Mesenchymal stem cell (in vitro differentiated cells and primary cell): ENCODE data around the gene FES.

ENCODE experiments used
- DNase-seq: peaks from one replicate; pipeline ENCODE4 v3.0.0-alpha.2; 2013
- H2AFZ ChIP-seq: one replicate; pipeline ENCODE4 v1.6.1; 2013; ENCODE audit warnings: low read depth, mild to moderate bottlenecking, control low read depth, inconsistent platforms, low read length, moderate library complexity
- H2AK5ac ChIP-seq: 2 replicates; pipeline ENCODE4 v1.6.1; 2013; ENCODE audit warnings: low read length, moderate library complexity, mild to moderate bottlenecking, inconsistent platforms; ENCODE audit not compliant: severe bottlenecking
- H2BK120ac ChIP-seq: one replicate; pipeline ENCODE4 v1.6.1; 2013; ENCODE audit warnings: low read depth, mild to moderate bottlenecking, inconsistent platforms, low read length, moderate library complexity
- H2BK12ac ChIP-seq, 2 experiments: one replicate each; pipeline ENCODE4 v1.6.1; 2013; ENCODE audit warnings: inconsistent platforms in 2 of 2, low read length in 2 of 2, mild to moderate bottlenecking in 2 of 2, moderate library complexity in 2 of 2, control low read depth in 1 of 2
- H2BK15ac ChIP-seq: one replicate; pipeline ENCODE4 v1.6.1; 2013; ENCODE audit warnings: mild to moderate bottlenecking, low read depth, inconsistent platforms; ENCODE audit not compliant: poor library complexity, severe bottlenecking
- H2BK5ac ChIP-seq: 2 replicates; pipeline ENCODE4 v1.6.1; 2013; ENCODE audit warnings: low read depth, mild to moderate bottlenecking, low read length, control low read depth, inconsistent platforms; ENCODE audit not compliant: poor library complexity, severe bottlenecking
- H3K14ac ChIP-seq, 2 experiments: one replicate each; pipeline ENCODE4 v1.6.1; 2013; ENCODE audit warnings: inconsistent platforms in 2 of 2, low read length in 2 of 2, control low read depth in 1 of 2, mild to moderate bottlenecking in 1 of 2, moderate library complexity in 1 of 2
- H3K18ac ChIP-seq, 2 experiments: one replicate each; pipeline ENCODE4 v1.6.1; 2013; ENCODE audit warnings: inconsistent platforms in 2 of 2, low read length in 2 of 2, control low read depth in 1 of 2, low read depth in 1 of 2, mild to moderate bottlenecking in 1 of 2
- H3K23ac ChIP-seq, 2 experiments: one replicate each; pipeline ENCODE4 v1.6.1; 2013; ENCODE audit warnings: inconsistent platforms in 2 of 2, low read length in 2 of 2, mild to moderate bottlenecking in 2 of 2, moderate library complexity in 2 of 2, control low read depth in 1 of 2
- H3K27ac ChIP-seq: 2 replicates; pipeline ENCODE4 v1.5.1; 2013; ENCODE audit warnings: mild to moderate bottlenecking, moderate library complexity, low read length, control low read depth, inconsistent platforms; ENCODE audit not compliant: poor library complexity, severe bottlenecking
- H3K27me3 ChIP-seq, 2 experiments: 2 replicates each; pipeline versions ENCODE4 v1.6.1 to v1.7.0; 2013; ENCODE audit warnings: low read length in 2 of 2, mild to moderate bottlenecking in 2 of 2, moderate library complexity in 2 of 2, control low read depth in 1 of 2, inconsistent platforms in 1 of 2; ENCODE audit not compliant: control insufficient read depth in 1 of 2, insufficient read depth in 1 of 2
- H3K36me3 ChIP-seq, 2 experiments: 2 replicates each; pipeline versions ENCODE4 v1.6.1 to v1.7.0; 2013; ENCODE audit warnings: low read length in 2 of 2, control low read depth in 1 of 2, inconsistent platforms in 1 of 2, low read depth in 1 of 2, mild to moderate bottlenecking in 1 of 2; ENCODE audit not compliant: insufficient read depth in 2 of 2, control insufficient read depth in 1 of 2
- H3K4ac ChIP-seq, 2 experiments: one replicate each; pipeline ENCODE4 v1.6.1; 2013; ENCODE audit warnings: inconsistent platforms in 2 of 2, low read length in 2 of 2, mild to moderate bottlenecking in 2 of 2, moderate library complexity in 2 of 2, control low read depth in 1 of 2, low read depth in 1 of 2
- H3K4me1 ChIP-seq: 2 replicates; pipeline ENCODE4 v1.6.1; 2013; ENCODE audit warnings: low read depth, low read length, control low read depth; ENCODE audit not compliant: control insufficient read depth, insufficient read depth
- H3K4me2 ChIP-seq: 2 replicates; pipeline ENCODE4 v1.6.1; 2013; ENCODE audit warnings: low read length, mild to moderate bottlenecking, inconsistent platforms; ENCODE audit not compliant: poor library complexity, severe bottlenecking
- H3K4me3 ChIP-seq, 2 experiments: 2 replicates each; pipeline versions ENCODE4 v1.5.1 to v1.7.0; 2013; ENCODE audit warnings: low read length in 2 of 2, mild to moderate bottlenecking in 2 of 2, control low read depth in 1 of 2, low read depth in 1 of 2; ENCODE audit not compliant: insufficient read depth in 1 of 2
- H3K79me1 ChIP-seq: replicated peaks from 2 replicates; pipeline ENCODE4 v1.6.1; 2013; ENCODE audit warnings: mild to moderate bottlenecking, control low read depth, low read length, inconsistent platforms; ENCODE audit not compliant: poor library complexity, severe bottlenecking
- H3K9ac ChIP-seq: 2 replicates; pipeline ENCODE4 v1.7.0; 2013; ENCODE audit warnings: mild to moderate bottlenecking, low read length, moderate library complexity
- H3K9me3 ChIP-seq: 2 replicates; pipeline ENCODE4 v1.7.0; 2013; ENCODE audit warnings: mild to moderate bottlenecking, low read length; ENCODE audit not compliant: control insufficient read depth
- H4K8ac ChIP-seq: one replicate; pipeline ENCODE4 v1.6.1; 2013; ENCODE audit warnings: inconsistent platforms, mild to moderate bottlenecking, low read length, moderate library complexity
- H4K91ac ChIP-seq: one replicate; pipeline ENCODE4 v1.6.1; 2013; ENCODE audit warnings: mild to moderate bottlenecking, low read length, inconsistent platforms
- WGBS: methylation state at CpG from one replicate; pipeline ENCODE4 v1.1.7; 2013; ENCODE audit warnings: mixed read lengths; 5-methylcytosine and 5-hydroxymethylcytosine counted together

The FES gene

DNA sequence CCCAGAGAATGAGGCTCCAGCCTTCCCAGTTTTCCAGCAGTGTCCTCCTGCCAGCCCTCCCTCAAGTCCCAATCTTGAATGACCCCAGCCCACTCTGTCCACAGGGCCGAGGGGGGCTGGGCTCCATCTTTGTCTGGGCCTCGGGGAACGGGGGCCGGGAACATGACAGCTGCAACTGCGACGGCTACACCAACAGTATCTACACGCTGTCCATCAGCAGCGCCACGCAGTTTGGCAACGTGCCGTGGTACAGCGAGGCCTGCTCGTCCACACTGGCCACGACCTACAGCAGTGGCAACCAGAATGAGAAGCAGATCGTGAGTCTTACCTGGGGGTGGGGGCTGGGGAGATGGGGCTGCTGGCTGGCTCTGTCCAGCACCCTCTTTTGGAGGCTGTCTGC is 5.6 kb upstream of the FES start:
- Histone ChIP-seq H3K4me1 (peaks cover 11% of the 10 kb centered on the region), H3K23ac (no peak overlapping the region), H2BK12ac (no peak overlapping the region), H2BK15ac (no peak overlapping the region), H3K27me3 (no peaks in the 10 kb centered on the region), H4K8ac (no peak overlapping the region), H3K36me3 (peaks cover 74 to 76% of the 10 kb centered on the region in 2 experiments), H3K4ac (no peak overlapping the region), H3K4me2 (no peak overlapping the region), H2AFZ (no peak overlapping the region), H4K91ac (no peak overlapping the region), H2AK5ac (no peak overlapping the region), H3K79me1 (peaks cover 32% of the 10 kb centered on the region), H3K18ac (no peak overlapping the region), H3K9ac (no peak overlapping the region), H3K4me3 (no peak overlapping the region), H2BK5ac (no peak overlapping the region), H3K27ac (no peak overlapping the region), H3K14ac (no peak overlapping the region), H3K9me3 (no peaks in the 10 kb centered on the region), H2BK120ac (no peak overlapping the region)
- 97% methylated on average over 15 of the region's 15 CpGs for WGBS
- no peak for DNase-seq

DNA sequence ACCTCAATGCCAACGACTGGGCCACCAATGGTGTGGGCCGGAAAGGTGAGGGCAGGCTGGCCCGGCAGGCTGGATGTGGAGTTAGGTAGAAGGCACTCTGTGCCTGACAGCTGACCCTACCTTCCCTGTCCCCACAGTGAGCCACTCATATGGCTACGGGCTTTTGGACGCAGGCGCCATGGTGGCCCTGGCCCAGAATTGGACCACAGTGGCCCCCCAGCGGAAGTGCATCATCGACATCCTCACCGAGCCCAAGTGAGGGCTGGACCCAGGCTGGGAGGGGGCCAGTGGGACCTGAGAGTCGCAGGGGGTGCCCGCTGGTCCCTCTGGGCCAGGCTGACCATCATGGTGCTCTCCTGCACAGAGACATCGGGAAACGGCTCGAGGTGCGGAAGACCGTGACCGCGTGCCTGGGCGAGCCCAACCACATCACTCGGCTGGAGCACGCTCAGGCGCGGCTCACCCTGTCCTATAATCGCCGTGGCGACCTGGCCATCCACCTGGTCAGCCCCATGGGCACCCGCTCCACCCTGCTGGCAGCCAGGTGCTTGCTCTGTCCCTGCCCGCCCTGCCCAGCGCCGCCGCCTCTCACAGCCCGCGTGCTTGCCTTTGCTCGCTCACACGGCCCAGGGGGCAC is 4.5 kb upstream of the FES start:
- WGBS: 96% methylated on average over 35 of the region's 35 CpGs

DNA sequence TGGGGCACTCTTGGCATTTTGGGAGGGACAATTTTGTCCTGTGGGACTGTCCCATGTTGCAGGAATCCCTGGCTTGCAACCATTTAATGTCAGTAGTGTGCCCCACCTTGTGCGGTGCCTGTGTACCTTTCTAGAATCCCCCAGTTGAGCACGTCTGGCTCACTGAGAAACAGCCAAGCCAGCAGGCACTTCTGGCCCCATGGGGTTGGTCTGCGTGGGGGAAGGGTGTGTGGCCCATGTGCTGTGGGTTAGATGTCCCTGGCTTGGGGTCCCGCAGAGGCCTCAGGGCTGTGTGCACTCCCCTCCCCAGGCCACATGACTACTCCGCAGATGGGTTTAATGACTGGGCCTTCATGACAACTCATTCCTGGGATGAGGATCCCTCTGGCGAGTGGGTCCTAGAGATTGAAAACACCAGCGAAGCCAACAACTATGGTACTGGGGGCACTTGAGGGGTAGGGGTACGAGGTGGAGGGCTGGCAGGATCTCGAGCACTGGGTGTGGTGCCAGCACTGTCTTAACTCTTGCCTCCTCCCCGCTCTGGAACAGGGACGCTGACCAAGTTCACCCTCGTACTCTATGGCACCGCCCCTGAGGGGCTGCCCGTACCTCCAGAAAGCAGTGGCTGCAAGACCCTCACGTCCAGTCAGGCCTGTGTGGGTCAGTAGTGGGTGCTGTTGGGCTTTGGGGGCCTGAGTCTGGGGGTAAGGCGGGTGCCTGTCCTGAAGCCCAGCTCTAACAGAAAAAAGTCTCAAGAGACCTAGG is 3.7 kb upstream of the FES start:
- Histone ChIP-seq H3K4ac (no peak overlapping the region), H3K4me2 (no peak overlapping the region), H3K4me3 (no peak overlapping the region), H2BK5ac (no peak overlapping the region), H3K36me3 (peaks cover 72 to 73% of the 10 kb centered on the region in 2 experiments), H3K27me3 (no peaks in the 10 kb centered on the region), H3K9ac (no peak overlapping the region), H3K9me3 (no peaks in the 10 kb centered on the region), H3K4me1 (peaks cover 21% of the 10 kb centered on the region), H4K91ac (no peak overlapping the region), H3K14ac (no peak overlapping the region), H2BK120ac (no peak overlapping the region), H3K79me1 (peaks cover 29% of the 10 kb centered on the region), H2AK5ac (no peak overlapping the region), H3K27ac (no peak overlapping the region), H4K8ac (no peak overlapping the region), H2AFZ (no peak overlapping the region), H2BK15ac (no peak overlapping the region), H3K18ac (no peak overlapping the region), H2BK12ac (no peak overlapping the region), H3K23ac (no peak overlapping the region)
- DNase-seq: no peak
- WGBS: 93% methylated on average over 16 of the region's 16 CpGs

More for the DNA sequence above, 4.5 kb upstream of the FES start:
- H4K91ac ChIP-seq: no peak overlapping the region
- H2BK5ac ChIP-seq: no peak overlapping the region
- H3K4me2 ChIP-seq: no peak overlapping the region
- no peak overlapping the region for H2AK5ac ChIP-seq
- H3K36me3 ChIP-seq: peaks cover 74 to 76% of the 10 kb centered on the region in 2 experiments
- H2AFZ ChIP-seq: no peak overlapping the region
- DNase-seq: no peak
- H3K14ac ChIP-seq: no peak overlapping the region
- no peak overlapping the region for H2BK120ac ChIP-seq
- H3K27ac ChIP-seq: no peak overlapping the region
- no peak overlapping the region for H2BK15ac ChIP-seq
- H4K8ac ChIP-seq: no peak overlapping the region
- peaks cover 32% of the 10 kb centered on the region for H3K79me1 ChIP-seq
- no peaks in the 10 kb centered on the region for H3K27me3 ChIP-seq
- H3K9me3 ChIP-seq: no peaks in the 10 kb centered on the region
- no peak overlapping the region for H3K18ac ChIP-seq
- H3K4me3 ChIP-seq: no peak overlapping the region
- peaks cover 14% of the 10 kb centered on the region for H3K4me1 ChIP-seq
- no peak overlapping the region for H2BK12ac ChIP-seq
- H3K9ac ChIP-seq: no peak overlapping the region
- H3K4ac ChIP-seq: no peak overlapping the region
- no peak overlapping the region for H3K23ac ChIP-seq

DNA sequence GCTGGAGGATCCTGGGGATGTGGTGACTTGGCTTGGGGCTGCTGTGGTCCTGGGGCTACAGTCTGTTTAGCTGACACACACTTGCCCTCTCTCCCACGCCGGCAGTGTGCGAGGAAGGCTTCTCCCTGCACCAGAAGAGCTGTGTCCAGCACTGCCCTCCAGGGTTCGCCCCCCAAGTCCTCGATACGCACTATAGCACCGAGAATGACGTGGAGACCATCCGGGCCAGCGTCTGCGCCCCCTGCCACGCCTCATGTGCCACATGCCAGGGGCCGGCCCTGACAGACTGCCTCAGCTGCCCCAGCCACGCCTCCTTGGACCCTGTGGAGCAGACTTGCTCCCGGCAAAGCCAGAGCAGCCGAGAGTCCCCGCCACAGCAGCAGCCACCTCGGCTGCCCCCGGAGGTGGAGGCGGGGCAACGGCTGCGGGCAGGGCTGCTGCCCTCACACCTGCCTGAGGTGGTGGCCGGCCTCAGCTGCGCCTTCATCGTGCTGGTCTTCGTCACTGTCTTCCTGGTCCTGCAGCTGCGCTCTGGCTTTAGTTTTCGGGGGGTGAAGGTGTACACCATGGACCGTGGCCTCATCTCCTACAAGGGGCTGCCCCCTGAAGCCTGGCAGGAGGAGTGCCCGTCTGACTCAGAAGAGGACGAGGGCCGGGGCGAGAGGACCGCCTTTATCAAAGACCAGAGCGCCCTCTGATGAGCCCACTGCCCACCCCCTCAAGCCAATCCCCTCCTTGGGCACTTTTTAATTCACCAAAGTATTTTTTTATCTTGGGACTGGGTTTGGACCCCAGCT is 2.9 kb upstream of the FES start:
- H4K8ac ChIP-seq: no peak overlapping the region
- 91% methylated on average over 35 of the region's 35 CpGs for WGBS
- no peak overlapping the region for H4K91ac ChIP-seq

More for the DNA sequence above, 2.9 kb upstream of the FES start:
- H3K4me2 ChIP-seq: no peak overlapping the region
- no peaks in the 10 kb centered on the region for H3K27me3 ChIP-seq
- H2AK5ac ChIP-seq: no peak overlapping the region
- peaks cover 65% of the 10 kb centered on the region in 2 experiments for H3K36me3 ChIP-seq
- H2BK120ac ChIP-seq: no peak overlapping the region
- H3K23ac ChIP-seq: no peak overlapping the region
- no peak overlapping the region for H3K14ac ChIP-seq
- no peak overlapping the region for H3K4me3 ChIP-seq
- H3K9me3 ChIP-seq: no peaks in the 10 kb centered on the region
- H3K9ac ChIP-seq: no peak overlapping the region
- H3K27ac ChIP-seq: no peak overlapping the region
- no peak overlapping the region for H2AFZ ChIP-seq
- H2BK5ac ChIP-seq: no peak overlapping the region
- peaks cover 23% of the 10 kb centered on the region for H3K79me1 ChIP-seq
- no peak overlapping the region for H2BK15ac ChIP-seq
- no peak overlapping the region for H3K18ac ChIP-seq
- no peak for DNase-seq
- H3K4ac ChIP-seq: no peak overlapping the region
- H3K4me1 ChIP-seq: peaks cover 24% of the 10 kb centered on the region
- no peak overlapping the region for H2BK12ac ChIP-seq
